Measurements from ENCODE around the gene MORC4.

Gene MORC4

GRCh38 chrX:106927700-106928099 is 72.3 kb downstream of the MORC4 start:
- H3K27me3 Mint-ChIP-seq = no peaks in the 10 kb centered on the region
- H3K4me1 Mint-ChIP-seq = no peaks in the 10 kb centered on the region
- H3K27ac Mint-ChIP-seq (ENCODE audit: low read depth) = no peak overlapping the region
- no peaks in the 10 kb centered on the region for H3K36me3 Mint-ChIP-seq (ENCODE audit: insufficient read depth)
- ATAC-seq (replicated peaks; ENCODE audit: extremely low read depth, poor library complexity, severe bottlenecking) (no peak), DNase-seq (ENCODE audit: low spot score in 2 of 2) (no peak)
- H3K9me3 Mint-ChIP-seq = no peaks in the 10 kb centered on the region
- H3K4me3 Mint-ChIP-seq = no peak overlapping the region

GRCh38 chrX:106927023-106927422 is 73.0 kb downstream of the MORC4 start:
- no peaks in the 10 kb centered on the region for H3K9me3 Mint-ChIP-seq
- DNase-seq (ENCODE audit: low spot score in 2 of 2) (no peak), ATAC-seq (replicated peaks; ENCODE audit: extremely low read depth, poor library complexity, severe bottlenecking) (no peak)
- no peaks in the 10 kb centered on the region for H3K27me3 Mint-ChIP-seq
- H3K36me3 Mint-ChIP-seq (ENCODE audit: insufficient read depth) = no peaks in the 10 kb centered on the region
- H3K27ac Mint-ChIP-seq (ENCODE audit: low read depth) = no peak overlapping the region
- no peak overlapping the region for H3K4me3 Mint-ChIP-seq
- no peaks in the 10 kb centered on the region for H3K4me1 Mint-ChIP-seq

GRCh38 chrX:106921637-106922036 is 78.4 kb downstream of the MORC4 start:
- Mint-ChIP-seq H3K27ac (ENCODE audit: low read depth) (no peak overlapping the region), H3K4me3 (no peak overlapping the region), H3K9me3 (no peaks in the 10 kb centered on the region), H3K27me3 (no peaks in the 10 kb centered on the region), H3K4me1 (peaks cover 15% of the 10 kb centered on the region), H3K36me3 (ENCODE audit: insufficient read depth) (no peaks in the 10 kb centered on the region)
- DNase-seq (ENCODE audit: low spot score in 2 of 2) (no peak), ATAC-seq (replicated peaks; ENCODE audit: extremely low read depth, poor library complexity, severe bottlenecking) (no peak)

GRCh38 chrX:106919932-106920452 is 80.0 kb downstream of the MORC4 start, which contains the start of gene CLDN2:
TSS of gene CLDN2 (plus strand) at chrX:106920402. CDS start at chrX:106928229, 7,827 bp downstream.
- H3K4me3 Mint-ChIP-seq = no peak within 1 kb of the TSS
- peaks cover 12% of the 10 kb centered on the region for H3K27me3 Mint-ChIP-seq
- no peaks in the 10 kb centered on the region for H3K36me3 Mint-ChIP-seq (ENCODE audit: insufficient read depth)
- ATAC-seq (replicated peaks; ENCODE audit: extremely low read depth, poor library complexity, severe bottlenecking) = no peak
- H3K4me1 Mint-ChIP-seq = peaks cover 15% of the 10 kb centered on the region
- H3K9me3 Mint-ChIP-seq = no peaks in the 10 kb centered on the region
- no peak for DNase-seq (ENCODE audit: low spot score in 2 of 2)
- H3K27ac Mint-ChIP-seq (ENCODE audit: low read depth) = no peak within 1 kb of the TSS

GRCh38 chrX:106917830-106918500 is 82.0 kb downstream of the MORC4 start:
- H3K27me3 Mint-ChIP-seq = peaks cover 12% of the 10 kb centered on the region
- ATAC-seq (replicated peaks; ENCODE audit: extremely low read depth, poor library complexity, severe bottlenecking) = peak; percentile 85
- DNase-seq (ENCODE audit: low spot score in 2 of 2) = no peak
- H3K4me1 Mint-ChIP-seq = peaks cover 15% of the 10 kb centered on the region
- no peak overlapping the region for H3K27ac Mint-ChIP-seq (ENCODE audit: low read depth)
- H3K36me3 Mint-ChIP-seq (ENCODE audit: insufficient read depth) = no peaks in the 10 kb centered on the region
- H3K9me3 Mint-ChIP-seq = no peaks in the 10 kb centered on the region
- peak overlapping the region; percentile 1 for H3K4me3 Mint-ChIP-seq

GRCh38 chrX:106912864-106913263 is 87.1 kb downstream of the MORC4 start:
- peaks cover 20% of the 10 kb centered on the region for H3K27me3 Mint-ChIP-seq
- H3K4me1 Mint-ChIP-seq = peaks cover 11% of the 10 kb centered on the region
- H3K27ac Mint-ChIP-seq (ENCODE audit: low read depth) = no peak overlapping the region
- no peaks in the 10 kb centered on the region for H3K9me3 Mint-ChIP-seq
- ATAC-seq (replicated peaks; ENCODE audit: extremely low read depth, poor library complexity, severe bottlenecking) (no peak), DNase-seq (ENCODE audit: low spot score in 2 of 2) (no peak)
- peaks cover 2% of the 10 kb centered on the region for H3K36me3 Mint-ChIP-seq (ENCODE audit: insufficient read depth)
- H3K4me3 Mint-ChIP-seq = no peak overlapping the region

GRCh38 chrX:106906361-106906760 is 93.7 kb downstream of the MORC4 start:
- H3K9me3 Mint-ChIP-seq = no peaks in the 10 kb centered on the region

GRCh38 chrX:106905064-106905708 is 94.8 kb downstream of the MORC4 start:
- Mint-ChIP-seq H3K9me3 (no peaks in the 10 kb centered on the region), H3K36me3 (ENCODE audit: insufficient read depth) (no peaks in the 10 kb centered on the region), H3K4me3 (no peak overlapping the region), H3K27me3 (no peaks in the 10 kb centered on the region), H3K27ac (ENCODE audit: low read depth) (no peak overlapping the region), H3K4me1 (no peaks in the 10 kb centered on the region)
- ATAC-seq (replicated peaks; ENCODE audit: extremely low read depth, poor library complexity, severe bottlenecking) (no peak), DNase-seq (ENCODE audit: low spot score in 2 of 2) (no peak)

More at GRCh38 chrX:106906361-106906760, 93.7 kb downstream of the MORC4 start:
- ATAC-seq (replicated peaks; ENCODE audit: extremely low read depth, poor library complexity, severe bottlenecking) (no peak), DNase-seq (ENCODE audit: low spot score in 2 of 2) (no peak)
- Mint-ChIP-seq H3K27me3 (peaks cover 2% of the 10 kb centered on the region), H3K27ac (ENCODE audit: low read depth) (no peak overlapping the region), H3K36me3 (ENCODE audit: insufficient read depth) (no peaks in the 10 kb centered on the region), H3K4me3 (no peak overlapping the region), H3K4me1 (no peaks in the 10 kb centered on the region)

GRCh38 chrX:106903856-106904528 is 96.0 kb downstream of the MORC4 start:
- Mint-ChIP-seq H3K27me3 (no peaks in the 10 kb centered on the region), H3K27ac (ENCODE audit: low read depth) (no peak overlapping the region), H3K36me3 (ENCODE audit: insufficient read depth) (no peaks in the 10 kb centered on the region), H3K9me3 (no peaks in the 10 kb centered on the region), H3K4me1 (no peaks in the 10 kb centered on the region), H3K4me3 (no peak overlapping the region)
- no peak for DNase-seq (ENCODE audit: low spot score in 2 of 2)
- ATAC-seq (replicated peaks; ENCODE audit: extremely low read depth, poor library complexity, severe bottlenecking) = no peak

GRCh38 chrX:106903291-106903824 is 96.7 kb downstream of the MORC4 start, which contains the start of gene RIPPLY1:
TSS of gene RIPPLY1 (minus strand) at chrX:106903341. CDS start at chrX:106903287, 54 bp downstream.
- no peaks in the 10 kb centered on the region for H3K27me3 Mint-ChIP-seq
- no peak within 1 kb of the TSS for H3K27ac Mint-ChIP-seq (ENCODE audit: low read depth)
- H3K36me3 Mint-ChIP-seq (ENCODE audit: insufficient read depth) = no peaks in the 10 kb centered on the region
- H3K9me3 Mint-ChIP-seq = no peaks in the 10 kb centered on the region
- no peaks in the 10 kb centered on the region for H3K4me1 Mint-ChIP-seq
- ATAC-seq (replicated peaks; ENCODE audit: extremely low read depth, poor library complexity, severe bottlenecking) = no peak
- H3K4me3 Mint-ChIP-seq = no peak within 1 kb of the TSS
- no peak for DNase-seq (ENCODE audit: low spot score in 2 of 2)

- Mint-ChIP-seq H3K4me3 (no peak overlapping the region), H3K27ac (ENCODE audit: low read depth) (no peak overlapping the region), H3K36me3 (ENCODE audit: insufficient read depth) (no peaks in the 10 kb centered on the region), H3K27me3 (no peaks in the 10 kb centered on the region), H3K4me1 (no peaks in the 10 kb centered on the region), H3K9me3 (no peaks in the 10 kb centered on the region)
- DNase-seq (ENCODE audit: low spot score in 2 of 2) (no peak), ATAC-seq (replicated peaks; ENCODE audit: extremely low read depth, poor library complexity, severe bottlenecking) (no peak)
Observed at GRCh38 chrX:106902684-106903083, 97.3 kb downstream of the MORC4 start.

- Mint-ChIP-seq H3K36me3 (ENCODE audit: insufficient read depth) (no peaks in the 10 kb centered on the region), H3K27me3 (no peaks in the 10 kb centered on the region), H3K4me3 (no peak overlapping the region), H3K27ac (ENCODE audit: low read depth) (no peak overlapping the region), H3K9me3 (no peaks in the 10 kb centered on the region), H3K4me1 (no peaks in the 10 kb centered on the region)
- DNase-seq (ENCODE audit: low spot score in 2 of 2) (no peak), ATAC-seq (replicated peaks; ENCODE audit: extremely low read depth, poor library complexity, severe bottlenecking) (no peak)
Observed at GRCh38 chrX:106901781-106902219, 98.2 kb downstream of the MORC4 start.
